ENCODE data around the gene GJB3.
"Not testable (repeated sequence)": the region's sequence is repeated elsewhere in the genome, so short reads cannot be mapped to it uniquely, and the experiment has no call there.

Gene GJB3

GRCh38 chr1:34770891-34771504 lies 10.0 kb upstream of the GJB3 start:
- DNase-seq (ENCODE audit: extremely low read depth, insufficient read length) = no peak
- H3K27me3 ChIP-seq (replicated peaks; ENCODE audit: control insufficient read depth, insufficient read depth, low read length) = no peaks in the 10 kb centered on the region; the same call in 1 of the 2 replicates
- no peak overlapping the region for H3K4me3 ChIP-seq (replicated peaks; ENCODE audit: low read depth, low read length)
- no peak for TF ChIP-seq CTCF (IDR thresholded peaks at IDR 0.05; ENCODE audit: insufficient read depth, low read length, poor library complexity, severe bottlenecking)
- no peaks in the 10 kb centered on the region for H3K36me3 ChIP-seq (ENCODE audit: control insufficient read depth, insufficient read depth, low read length)

- H3K27me3 ChIP-seq (replicated peaks; ENCODE audit: control insufficient read depth, insufficient read depth, low read length) = no peaks in the 10 kb centered on the region; the same call in 1 of the 2 replicates
- TF ChIP-seq CTCF (IDR thresholded peaks at IDR 0.05; ENCODE audit: insufficient read depth, low read length, poor library complexity, severe bottlenecking) = no peak
- H3K4me3 ChIP-seq (replicated peaks; ENCODE audit: low read depth, low read length) = no peak overlapping the region
- no peaks in the 10 kb centered on the region for H3K36me3 ChIP-seq (ENCODE audit: control insufficient read depth, insufficient read depth, low read length)
- no peak for DNase-seq (ENCODE audit: extremely low read depth, insufficient read length)
These were observed 9.2 kb upstream of the GJB3 start for GRCh38 chr1:34771573-34772371.

- H3K27me3 ChIP-seq (replicated peaks; ENCODE audit: control insufficient read depth, insufficient read depth, low read length); H3K4me3 ChIP-seq (replicated peaks; ENCODE audit: low read depth, low read length); H3K36me3 ChIP-seq (ENCODE audit: control insufficient read depth, insufficient read depth, low read length); DNase-seq (ENCODE audit: extremely low read depth, insufficient read length): not testable (repeated sequence)
These were observed 7.9 kb upstream of the GJB3 start for GRCh38 chr1:34773114-34773513.

GRCh38 chr1:34774957-34775356 lies 6.1 kb upstream of the GJB3 start:
- no peak for DNase-seq (ENCODE audit: extremely low read depth, insufficient read length)
- TF ChIP-seq CTCF (IDR thresholded peaks at IDR 0.05; ENCODE audit: insufficient read depth, low read length, poor library complexity, severe bottlenecking) = no peak
- Histone ChIP-seq H3K27me3 (replicated peaks; ENCODE audit: control insufficient read depth, insufficient read depth, low read length) (no peaks in the 10 kb centered on the region; the same call in 1 of the 2 replicates), H3K4me3 (replicated peaks; ENCODE audit: low read depth, low read length) (no peak overlapping the region), H3K36me3 (ENCODE audit: control insufficient read depth, insufficient read depth, low read length) (no peaks in the 10 kb centered on the region)

- no peak for DNase-seq (ENCODE audit: extremely low read depth, insufficient read length)
- H3K27me3 ChIP-seq (replicated peaks; ENCODE audit: control insufficient read depth, insufficient read depth, low read length) = no peaks in the 10 kb centered on the region; the same call in 1 of the 2 replicates
- no peak overlapping the region for H3K4me3 ChIP-seq (replicated peaks; ENCODE audit: low read depth, low read length)
- TF ChIP-seq CTCF (IDR thresholded peaks at IDR 0.05; ENCODE audit: insufficient read depth, low read length, poor library complexity, severe bottlenecking) = no peak
- H3K36me3 ChIP-seq (ENCODE audit: control insufficient read depth, insufficient read depth, low read length) = no peaks in the 10 kb centered on the region
These were observed 4.1 kb upstream of the GJB3 start for GRCh38 chr1:34776911-34777310.

- no peaks in the 10 kb centered on the region; the same call in 1 of the 2 replicates for H3K27me3 ChIP-seq (replicated peaks; ENCODE audit: control insufficient read depth, insufficient read depth, low read length)
- no peak for TF ChIP-seq CTCF (IDR thresholded peaks at IDR 0.05; ENCODE audit: insufficient read depth, low read length, poor library complexity, severe bottlenecking)
- no peaks in the 10 kb centered on the region for H3K36me3 ChIP-seq (ENCODE audit: control insufficient read depth, insufficient read depth, low read length)
- H3K4me3 ChIP-seq (replicated peaks; ENCODE audit: low read depth, low read length) = no peak overlapping the region
- DNase-seq (ENCODE audit: extremely low read depth, insufficient read length) = no peak
These were observed 3.3 kb upstream of the GJB3 start for GRCh38 chr1:34777519-34778321.

Data from GM06990 (cell line).